AG04449 (cell line): ENCODE data around the gene TSEN2.

Source experiments
- CTCF ChIA-PET: fragments of 350-600 bp; formaldehyde crosslinking; extraction: SDS; loops from one replicate; lab custom pipeline; 2021; ENCODE audit warnings: antibody characterized with exemption; lab: Yijun Ruan, JAX
- POLR2A ChIA-PET: fragments of 400-600, 350-600 bp; formaldehyde crosslinking; extraction: SDS; loops from one replicate; lab custom pipeline; 2020; ENCODE audit warnings: antibody characterized with exemption, inconsistent platforms; lab: Yijun Ruan, JAX
- DNase-seq: peaks from one replicate; pipeline ENCODE4 v3.0.0-alpha.2; 2010; ENCODE audit warnings: low read depth, low spot score
- H3K4me3 ChIP-seq: 2 replicates; pipeline ENCODE4 v1.5.1; 2011; ENCODE audit warnings: low read depth, mild to moderate bottlenecking, control low read depth, low read length
- TF ChIP-seq, protein P1 (sequence below): IDR thresholded peaks from one replicate; pipeline ENCODE4 v1.5.1; 2011; ENCODE audit warnings: mild to moderate bottlenecking, moderate library complexity, low read length, control low read depth, inconsistent platforms; ENCODE audit not compliant: insufficient read depth; ENCODE audit errors: missing control alignments

TSEN2 gene

DNA sequence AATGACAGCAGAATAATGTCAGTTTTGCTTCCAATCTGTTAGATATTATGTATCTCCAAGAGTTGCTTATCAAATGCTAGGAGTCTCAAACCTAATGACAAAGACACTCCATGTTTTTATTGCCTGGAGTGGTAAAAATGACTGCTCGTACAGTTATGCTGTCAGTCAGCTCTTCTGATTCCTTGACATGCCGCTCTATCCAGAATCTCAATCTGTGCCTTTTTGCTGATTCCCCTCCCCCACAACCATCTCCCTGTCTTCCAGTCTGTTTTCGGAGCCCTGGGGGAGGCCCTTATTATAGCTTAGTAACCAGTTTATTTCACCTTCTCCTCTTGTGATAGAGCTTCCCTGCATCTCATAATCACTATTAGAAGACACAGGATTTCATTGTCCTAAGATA, 75.2 kb downstream of the TSEN2 start:
- POLR2A ChIA-PET = no interaction called here
- H3K4me3 ChIP-seq = no peak overlapping the region
- CTCF ChIA-PET = interaction anchor here (1.0 to 4.5 kb wide), 6 partner anchors 9 to 161 kb away, joined by 3 to 15 read pairs (median 4); no protein-coding TSS in a partner anchor
- no peak for DNase-seq
- TF ChIP-seq, protein P1, sequence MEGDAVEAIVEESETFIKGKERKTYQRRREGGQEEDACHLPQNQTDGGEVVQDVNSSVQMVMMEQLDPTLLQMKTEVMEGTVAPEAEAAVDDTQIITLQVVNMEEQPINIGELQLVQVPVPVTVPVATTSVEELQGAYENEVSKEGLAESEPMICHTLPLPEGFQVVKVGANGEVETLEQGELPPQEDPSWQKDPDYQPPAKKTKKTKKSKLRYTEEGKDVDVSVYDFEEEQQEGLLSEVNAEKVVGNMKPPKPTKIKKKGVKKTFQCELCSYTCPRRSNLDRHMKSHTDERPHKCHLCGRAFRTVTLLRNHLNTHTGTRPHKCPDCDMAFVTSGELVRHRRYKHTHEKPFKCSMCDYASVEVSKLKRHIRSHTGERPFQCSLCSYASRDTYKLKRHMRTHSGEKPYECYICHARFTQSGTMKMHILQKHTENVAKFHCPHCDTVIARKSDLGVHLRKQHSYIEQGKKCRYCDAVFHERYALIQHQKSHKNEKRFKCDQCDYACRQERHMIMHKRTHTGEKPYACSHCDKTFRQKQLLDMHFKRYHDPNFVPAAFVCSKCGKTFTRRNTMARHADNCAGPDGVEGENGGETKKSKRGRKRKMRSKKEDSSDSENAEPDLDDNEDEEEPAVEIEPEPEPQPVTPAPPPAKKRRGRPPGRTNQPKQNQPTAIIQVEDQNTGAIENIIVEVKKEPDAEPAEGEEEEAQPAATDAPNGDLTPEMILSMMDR = no peak

DNA sequence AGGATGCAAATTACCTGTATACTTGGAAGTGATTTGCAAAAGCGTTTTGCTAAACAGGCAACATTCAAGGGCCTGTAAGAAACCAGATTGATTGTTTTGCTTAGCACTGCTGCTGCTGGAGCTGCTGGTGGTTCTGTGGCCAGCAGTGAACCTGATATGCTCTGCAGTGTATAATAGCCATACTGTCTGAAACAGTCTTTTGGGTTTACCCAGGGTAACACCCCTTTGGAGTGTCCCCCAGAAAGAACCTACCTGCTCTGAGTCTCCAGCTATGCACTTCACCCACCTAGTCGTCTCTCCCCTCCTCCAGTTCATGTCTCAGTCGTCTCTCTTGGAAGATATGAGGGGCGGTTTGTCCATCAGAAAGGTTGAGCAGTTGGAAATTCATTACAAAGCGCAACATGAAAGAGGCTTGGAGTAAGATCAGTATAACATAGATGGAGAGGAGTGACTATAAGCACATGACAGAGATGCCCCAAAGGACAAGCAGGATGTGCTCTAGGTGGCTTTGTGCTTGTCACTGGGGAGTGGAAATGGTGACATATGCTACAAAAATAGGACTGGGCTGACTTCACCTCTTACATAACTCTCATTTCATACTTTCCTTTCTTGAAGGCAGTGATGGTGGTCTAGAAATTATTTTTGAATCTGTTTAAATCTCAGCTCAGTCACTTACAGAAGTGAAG, 76.4 kb downstream of the TSEN2 start:
- H3K4me3 ChIP-seq = no peak overlapping the region
- CTCF ChIA-PET = interaction anchor here (1.0 to 4.5 kb wide), 3 partner anchors 8 to 159 kb away, joined by 3 to 15 read pairs (median 13); no protein-coding TSS in a partner anchor
- POLR2A ChIA-PET = no interaction called here
- DNase-seq = no peak
- TF ChIP-seq, protein P1 = no peak

DNA sequence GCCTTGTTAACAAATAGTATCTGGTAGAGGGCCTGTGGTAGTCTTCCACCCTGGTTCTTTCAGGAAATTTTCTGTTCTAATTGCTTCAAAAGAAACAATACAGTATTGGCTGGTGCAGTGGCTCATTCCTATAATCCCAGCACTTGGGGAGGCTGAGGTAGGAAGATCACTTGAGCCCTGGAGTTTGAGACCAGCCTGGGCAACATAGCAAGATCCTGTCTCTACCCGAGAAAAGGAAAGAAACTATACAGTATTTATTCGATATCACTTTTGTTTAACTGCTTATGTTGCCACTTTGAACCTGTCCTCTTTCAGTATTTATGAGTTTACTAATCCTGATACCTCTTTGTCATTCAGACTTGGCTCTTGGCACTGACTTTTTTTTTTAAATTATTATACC, 77.1 kb downstream of the TSEN2 start:
- H3K4me3 ChIP-seq = no peak overlapping the region
- CTCF ChIA-PET = interaction anchor here (2.6 to 4.5 kb wide), 2 partner anchors 11 to 159 kb away, joined by 13 to 15 read pairs; no protein-coding TSS in a partner anchor
- TF ChIP-seq, protein P1 = no peak
- no peak for DNase-seq
- POLR2A ChIA-PET = no interaction called here

DNA sequence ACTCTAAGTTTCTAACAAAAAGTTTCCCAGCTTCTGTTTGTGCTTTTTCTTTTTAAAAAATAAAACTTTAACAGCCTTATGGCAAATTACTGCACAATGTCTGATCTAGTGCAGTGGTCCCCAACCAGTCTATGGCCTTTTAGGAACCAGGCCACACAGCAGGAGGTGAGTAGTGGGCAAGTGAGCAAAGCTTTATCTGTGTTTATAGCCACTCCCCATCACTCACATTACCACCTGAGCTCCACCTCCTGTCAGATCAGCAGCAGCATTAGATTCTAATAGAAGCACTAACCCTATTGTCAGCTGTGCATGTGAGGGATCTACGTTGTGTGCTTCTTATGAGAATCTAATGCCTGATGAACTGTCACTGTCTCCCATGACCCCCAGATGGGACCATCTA, 78.2 kb downstream of the TSEN2 start:
- ChIA-PET POLR2A (no interaction called here), CTCF (interaction anchor here (2.6 kb wide), 1 partner anchor 10 kb away, joined by 13 read pairs; no protein-coding TSS in a partner anchor)
- TF ChIP-seq, protein P1 = no peak

DNA sequence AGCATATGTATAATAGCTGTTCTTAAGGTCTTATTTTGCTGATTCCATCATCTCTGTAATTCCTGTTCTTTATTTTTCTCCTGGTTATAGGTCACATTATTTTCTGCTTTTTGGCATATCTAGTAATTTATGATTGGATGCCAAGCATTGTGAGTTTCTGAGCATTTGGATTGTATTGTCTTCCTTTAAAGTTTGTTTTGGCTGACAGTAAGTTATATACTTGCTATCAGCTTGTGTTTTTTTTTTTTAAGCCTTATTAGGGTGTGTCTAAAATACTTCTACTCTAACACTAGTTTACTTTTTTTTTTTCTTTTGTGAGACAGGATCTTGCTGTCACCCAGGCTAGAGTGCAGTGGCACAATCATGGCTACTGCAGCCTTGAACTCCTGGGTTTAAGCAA, 82.7 kb downstream of the TSEN2 start:
- POLR2A ChIA-PET = no interaction called here
- CTCF ChIA-PET = interaction anchor here (1.5 kb wide), 1 partner anchor 25 kb away, joined by 3 read pairs; no protein-coding TSS in a partner anchor
- no peak for DNase-seq
- no peak overlapping the region for H3K4me3 ChIP-seq
- TF ChIP-seq, protein P1 = no peak

More for the DNA sequence above, 78.2 kb downstream of the TSEN2 start:
- DNase-seq = no peak
- H3K4me3 ChIP-seq = no peak overlapping the region

DNA sequence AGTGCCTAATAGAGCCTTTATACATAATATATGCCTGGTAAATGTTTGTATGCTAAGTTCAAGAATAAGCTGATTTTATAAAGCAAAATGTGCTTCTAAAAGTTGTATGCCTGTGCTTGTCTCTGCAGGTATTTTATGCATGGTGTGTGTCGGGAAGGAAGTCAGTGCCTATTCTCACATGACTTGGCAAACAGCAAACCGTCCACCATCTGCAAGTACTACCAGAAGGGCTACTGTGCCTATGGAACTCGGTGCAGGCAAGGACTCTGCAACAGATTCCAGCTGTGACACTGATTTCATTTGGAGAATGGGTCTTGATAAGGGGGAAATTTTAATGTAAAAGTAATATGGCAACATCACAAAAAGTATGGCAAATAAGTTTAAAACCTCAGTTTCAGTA, 84.5 kb downstream of the TSEN2 start:
- POLR2A ChIA-PET = no interaction called here
- CTCF ChIA-PET = interaction anchor here (0.9 to 2.2 kb wide), 5 partner anchors 9 to 14 kb away, joined by 3 to 5 read pairs (median 4); no protein-coding TSS in a partner anchor
- no peak for DNase-seq
- H3K4me3 ChIP-seq = no peak overlapping the region
- TF ChIP-seq, protein P1 = no peak
